ENCODE measurements around the gene MAGI1. TPM values are rescaled to one million over a fixed set of nuclear protein-coding genes. Genes with fewer than 3 reads are reported as not detected.

MAGI1 gene
- total RNA-seq, 2 donors from 2014 or later = 38.6 to 45.1 TPM

DNA sequence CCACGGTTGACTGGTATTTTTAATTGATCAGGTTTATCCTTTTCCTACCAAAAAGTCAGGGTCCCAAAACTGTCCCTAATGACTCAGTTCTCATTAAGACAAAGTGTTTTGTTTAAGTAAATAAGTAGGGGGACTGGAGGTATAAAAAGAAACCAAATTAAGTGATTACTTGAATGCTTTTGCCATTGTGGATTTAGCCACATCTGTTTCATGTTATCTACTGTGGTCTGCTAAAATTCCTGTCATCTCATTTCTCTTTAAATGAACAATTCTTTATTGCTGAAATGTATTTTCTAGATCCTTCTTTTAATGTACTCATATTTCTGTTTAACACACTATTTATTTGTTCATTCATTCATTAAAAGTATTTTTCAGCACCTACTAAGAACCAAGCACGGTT, 725.1 kb downstream of the MAGI1 start:
- H3K4me1 ChIP-seq (ENCODE audit: control insufficient read depth, insufficient read depth, low read length) = no peaks in the 10 kb centered on the region
- Mint-ChIP-seq H3K27ac (no peak overlapping the region), H3K4me1 (peaks cover 6% of the 10 kb centered on the region), H3K27me3 (ENCODE audit: insufficient read depth) (no peaks in the 10 kb centered on the region), H3K9me3 (peaks cover 8% of the 10 kb centered on the region), H3K36me3 (ENCODE audit: low read depth) (no peaks in the 10 kb centered on the region), H3K4me3 (no peak overlapping the region)
- TF ChIP-seq, protein P1, sequence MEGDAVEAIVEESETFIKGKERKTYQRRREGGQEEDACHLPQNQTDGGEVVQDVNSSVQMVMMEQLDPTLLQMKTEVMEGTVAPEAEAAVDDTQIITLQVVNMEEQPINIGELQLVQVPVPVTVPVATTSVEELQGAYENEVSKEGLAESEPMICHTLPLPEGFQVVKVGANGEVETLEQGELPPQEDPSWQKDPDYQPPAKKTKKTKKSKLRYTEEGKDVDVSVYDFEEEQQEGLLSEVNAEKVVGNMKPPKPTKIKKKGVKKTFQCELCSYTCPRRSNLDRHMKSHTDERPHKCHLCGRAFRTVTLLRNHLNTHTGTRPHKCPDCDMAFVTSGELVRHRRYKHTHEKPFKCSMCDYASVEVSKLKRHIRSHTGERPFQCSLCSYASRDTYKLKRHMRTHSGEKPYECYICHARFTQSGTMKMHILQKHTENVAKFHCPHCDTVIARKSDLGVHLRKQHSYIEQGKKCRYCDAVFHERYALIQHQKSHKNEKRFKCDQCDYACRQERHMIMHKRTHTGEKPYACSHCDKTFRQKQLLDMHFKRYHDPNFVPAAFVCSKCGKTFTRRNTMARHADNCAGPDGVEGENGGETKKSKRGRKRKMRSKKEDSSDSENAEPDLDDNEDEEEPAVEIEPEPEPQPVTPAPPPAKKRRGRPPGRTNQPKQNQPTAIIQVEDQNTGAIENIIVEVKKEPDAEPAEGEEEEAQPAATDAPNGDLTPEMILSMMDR (conservative IDR thresholded peaks at IDR 0.05) = no peak
- no peak overlapping the region for H3K9ac ChIP-seq (ENCODE audit: extremely low read depth, low read length, poor library complexity, severe bottlenecking)
- H3K9me3 ChIP-seq (ENCODE audit: control insufficient read depth, low read length) = peaks cover 8% of the 10 kb centered on the region
- H3K4me3 ChIP-seq (ENCODE audit: low read length) = no peak overlapping the region
- DNase-seq = no peak
- no peaks in the 10 kb centered on the region for H3K27me3 ChIP-seq (ENCODE audit: control insufficient read depth, insufficient read depth, low read length, poor library complexity, severe bottlenecking)
- H3K36me3 ChIP-seq (ENCODE audit: control insufficient read depth, insufficient read depth, low read length) = no peaks in the 10 kb centered on the region
- 94 to 100% methylated on average over 1 to 2 of the region's 2 CpGs for WGBS, 2 experiments (ENCODE audit: insufficient coverage in 1 of 2, insufficient read length in 1 of 2)
- H3K27ac ChIP-seq (ENCODE audit: low read depth, low read length) = no peak overlapping the region

DNA sequence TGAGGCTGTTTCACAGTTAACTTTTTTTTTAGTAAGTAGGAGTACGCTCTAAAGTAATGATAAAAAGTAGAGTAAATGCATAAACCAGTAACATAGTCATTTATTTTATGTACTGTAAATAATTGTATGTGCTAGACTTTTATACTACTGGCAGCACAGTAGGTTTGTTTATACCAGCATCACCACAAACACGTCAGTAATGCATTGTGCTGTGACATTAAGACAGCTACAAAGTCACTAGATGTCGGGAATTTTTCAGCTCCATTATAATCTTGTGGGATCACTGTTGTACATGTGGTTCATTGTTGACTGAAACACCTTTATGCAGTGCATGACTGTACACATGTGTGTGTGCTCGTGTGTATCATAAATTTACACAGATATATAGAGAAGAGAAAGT, 732.9 kb downstream of the MAGI1 start:
- DNase-seq = no peak
- Histone ChIP-seq H3K4me3 (ENCODE audit: low read length) (no peak overlapping the region), H3K9ac (ENCODE audit: extremely low read depth, low read length, poor library complexity, severe bottlenecking) (no peak overlapping the region), H3K4me1 (ENCODE audit: control insufficient read depth, insufficient read depth, low read length) (no peaks in the 10 kb centered on the region), H3K9me3 (ENCODE audit: control insufficient read depth, low read length) (no peaks in the 10 kb centered on the region), H3K36me3 (ENCODE audit: control insufficient read depth, insufficient read depth, low read length) (no peaks in the 10 kb centered on the region), H3K27ac (ENCODE audit: low read depth, low read length) (no peak overlapping the region), H3K27me3 (ENCODE audit: control insufficient read depth, insufficient read depth, low read length, poor library complexity, severe bottlenecking) (no peaks in the 10 kb centered on the region)
- Mint-ChIP-seq H3K27ac (no peak overlapping the region), H3K36me3 (ENCODE audit: low read depth) (no peaks in the 10 kb centered on the region), H3K4me1 (peaks cover 9% of the 10 kb centered on the region), H3K9me3 (no peaks in the 10 kb centered on the region), H3K27me3 (ENCODE audit: insufficient read depth) (no peaks in the 10 kb centered on the region), H3K4me3 (no peak overlapping the region)
- 94 to 100% methylated on average over 2 to 4 of the region's 4 CpGs for WGBS, 2 experiments (ENCODE audit: insufficient coverage in 1 of 2, insufficient read length in 1 of 2)
- TF ChIP-seq, protein P1 (conservative IDR thresholded peaks at IDR 0.05) = no peak

Other genes starting within 250 kb of the MAGI1 start
- gene SLC25A26, start 182.1 kb upstream of the MAGI1 start, total RNA-seq = 10 to 100 TPM; 20.7 to 22.8 TPM